ENCODE measurements around the gene LCE1C.

Gene LCE1C

DNA sequence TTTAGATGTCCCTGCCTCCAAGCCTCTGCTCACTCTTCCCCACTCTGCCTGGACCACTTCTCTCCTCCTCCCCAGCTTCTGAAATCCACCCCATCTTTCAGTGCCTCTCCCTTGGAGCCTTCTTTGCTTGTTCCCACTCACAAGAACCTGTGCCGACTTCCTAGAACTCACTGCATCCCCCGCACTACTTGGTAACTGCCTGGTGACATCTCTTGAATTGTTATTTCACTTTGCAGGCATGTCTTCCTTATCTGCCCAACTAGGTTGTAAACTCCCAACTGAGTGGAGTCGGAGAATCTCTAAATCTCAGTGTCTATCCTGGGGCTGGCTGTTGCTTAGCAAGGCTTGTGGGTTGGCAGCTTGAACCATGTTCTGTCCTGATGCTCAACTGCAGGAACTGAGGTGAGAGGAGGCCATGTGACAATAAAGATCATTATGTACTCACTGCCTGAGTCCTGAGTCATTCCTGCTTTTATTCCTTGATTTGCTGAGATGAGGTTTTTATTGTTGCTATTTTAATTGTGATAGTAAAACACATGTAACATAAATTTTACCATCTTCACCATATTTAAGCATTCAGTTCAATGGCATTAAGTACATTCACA is 44.7 kb downstream of the LCE1C start:
- CTCF ChIA-PET: no interaction called here
- TF ChIP-seq, protein P1, sequence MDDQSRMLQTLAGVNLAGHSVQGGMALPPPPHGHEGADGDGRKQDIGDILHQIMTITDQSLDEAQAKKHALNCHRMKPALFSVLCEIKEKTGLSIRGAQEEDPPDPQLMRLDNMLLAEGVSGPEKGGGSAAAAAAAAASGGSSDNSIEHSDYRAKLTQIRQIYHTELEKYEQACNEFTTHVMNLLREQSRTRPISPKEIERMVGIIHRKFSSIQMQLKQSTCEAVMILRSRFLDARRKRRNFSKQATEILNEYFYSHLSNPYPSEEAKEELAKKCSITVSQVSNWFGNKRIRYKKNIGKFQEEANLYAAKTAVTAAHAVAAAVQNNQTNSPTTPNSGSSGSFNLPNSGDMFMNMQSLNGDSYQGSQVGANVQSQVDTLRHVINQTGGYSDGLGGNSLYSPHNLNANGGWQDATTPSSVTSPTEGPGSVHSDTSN (CRISPR knock-in tag; IDR thresholded peaks at IDR 0.05): no peak
- TF ChIP-seq, protein P2, sequence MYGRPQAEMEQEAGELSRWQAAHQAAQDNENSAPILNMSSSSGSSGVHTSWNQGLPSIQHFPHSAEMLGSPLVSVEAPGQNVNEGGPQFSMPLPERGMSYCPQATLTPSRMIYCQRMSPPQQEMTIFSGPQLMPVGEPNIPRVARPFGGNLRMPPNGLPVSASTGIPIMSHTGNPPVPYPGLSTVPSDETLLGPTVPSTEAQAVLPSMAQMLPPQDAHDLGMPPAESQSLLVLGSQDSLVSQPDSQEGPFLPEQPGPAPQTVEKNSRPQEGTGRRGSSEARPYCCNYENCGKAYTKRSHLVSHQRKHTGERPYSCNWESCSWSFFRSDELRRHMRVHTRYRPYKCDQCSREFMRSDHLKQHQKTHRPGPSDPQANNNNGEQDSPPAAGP (tag by site-specific recombination; IDR thresholded peaks at IDR 0.05): no peak
- no peak for TF ChIP-seq ZNF623 (tag by site-specific recombination; IDR thresholded peaks at IDR 0.05)
- TF ChIP-seq ZNF549 (tag by site-specific recombination; IDR thresholded peaks at IDR 0.05): no peak
- no peak for TF ChIP-seq ZNF221 (tag by site-specific recombination; IDR thresholded peaks at IDR 0.05; ENCODE audit: borderline replicate concordance)
- no peak for TF ChIP-seq ZBTB17 (tag by site-specific recombination; IDR thresholded peaks at IDR 0.05)
- TF ChIP-seq MEIS1 (CRISPR knock-in tag; IDR thresholded peaks at IDR 0.05; ENCODE audit: borderline replicate concordance): no peak
- no peak for TF ChIP-seq ZFP41 (tag by site-specific recombination; IDR thresholded peaks at IDR 0.05; ENCODE audit: borderline replicate concordance)
- no peak for TF ChIP-seq ZNF341 (tag by site-specific recombination; IDR thresholded peaks at IDR 0.05; ENCODE audit: low read depth)
- TF ChIP-seq ZNF366 (tag by site-specific recombination; conservative IDR thresholded peaks at IDR 0.05): no peak
- TF ChIP-seq ZNF274 (IDR thresholded peaks at IDR 0.05; ENCODE audit: low read length): no peak
- TF ChIP-seq ZNF274 (tag by site-specific recombination; IDR thresholded peaks at IDR 0.05; ENCODE audit: borderline replicate concordance): no peak
- TF ChIP-seq GLI2 (tag by site-specific recombination; IDR thresholded peaks at IDR 0.05; ENCODE audit: borderline replicate concordance, low read depth): no peak
- TF ChIP-seq, protein P3, sequence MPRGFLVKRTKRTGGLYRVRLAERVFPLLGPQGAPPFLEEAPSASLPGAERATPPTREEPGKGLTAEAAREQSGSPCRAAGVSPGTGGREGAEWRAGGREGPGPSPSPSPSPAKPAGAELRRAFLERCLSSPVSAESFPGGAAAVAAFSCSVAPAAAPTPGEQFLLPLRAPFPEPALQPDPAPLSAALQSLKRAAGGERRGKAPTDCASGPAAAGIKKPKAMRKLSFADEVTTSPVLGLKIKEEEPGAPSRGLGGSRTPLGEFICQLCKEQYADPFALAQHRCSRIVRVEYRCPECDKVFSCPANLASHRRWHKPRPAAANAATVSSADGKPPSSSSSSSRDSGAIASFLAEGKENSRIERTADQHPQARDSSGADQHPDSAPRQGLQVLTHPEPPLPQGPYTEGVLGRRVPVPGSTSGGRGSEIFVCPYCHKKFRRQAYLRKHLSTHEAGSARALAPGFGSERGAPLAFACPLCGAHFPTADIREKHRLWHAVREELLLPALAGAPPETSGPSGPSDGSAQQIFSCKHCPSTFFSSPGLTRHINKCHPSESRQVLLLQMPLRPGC (tag by site-specific recombination; IDR thresholded peaks at IDR 0.05): no peak
- no peak for TF ChIP-seq ZNF544 (tag by site-specific recombination; IDR thresholded peaks at IDR 0.05)
- no peak for TF ChIP-seq ZNF394 (tag by site-specific recombination; IDR thresholded peaks at IDR 0.05; ENCODE audit: borderline replicate concordance)
- Histone ChIP-seq H3K27ac (ENCODE audit: extremely low read depth, low read depth, low read length) (no peak overlapping the region), H3K9me3 (ENCODE audit: control insufficient read depth, insufficient read depth, low read depth, low read length) (no peaks in the 10 kb centered on the region), H3K4me3 (ENCODE audit: low read depth, low read length) (no peak overlapping the region), H3K4me1 (ENCODE audit: control insufficient read depth, insufficient read depth, low read length) (no peaks in the 10 kb centered on the region), H3K36me3 (ENCODE audit: control insufficient read depth in 2 of 2, insufficient read depth in 1 of 2, low read length in 2 of 2) (no peaks in the 10 kb centered on the region)
- POLR2A ChIA-PET: no interaction called here

DNA sequence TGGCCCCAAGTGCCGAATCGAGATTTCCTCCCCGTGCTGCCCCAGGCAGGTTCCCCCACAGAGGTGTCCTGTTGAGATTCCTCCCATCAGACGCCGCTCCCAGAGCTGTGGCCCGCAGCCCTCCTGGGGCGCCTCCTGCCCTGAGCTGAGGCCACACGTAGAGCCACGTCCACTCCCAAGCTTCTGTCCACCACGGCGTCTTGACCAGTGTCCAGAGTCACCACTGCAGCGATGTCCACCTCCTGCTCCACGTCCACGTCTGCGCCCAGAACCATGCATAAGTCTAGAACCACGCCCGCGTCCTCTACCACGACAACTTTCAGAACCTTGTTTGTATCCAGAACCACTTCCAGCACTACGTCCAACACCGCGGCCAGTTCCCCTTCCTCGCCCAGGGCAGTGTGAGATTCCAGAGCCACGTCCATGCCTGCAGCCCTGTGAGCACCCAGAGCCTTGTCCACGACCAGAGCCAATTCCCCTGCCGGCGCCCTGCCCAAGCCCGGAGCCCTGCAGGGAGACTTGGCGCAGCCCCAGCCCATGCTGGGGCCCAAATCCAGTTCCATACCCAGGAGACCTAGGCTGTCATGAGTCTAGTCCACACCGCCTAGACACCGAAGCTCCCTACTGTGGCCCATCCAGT is 45.8 kb downstream of the LCE1C start:
- no peaks in the 10 kb centered on the region for H3K4me1 ChIP-seq (ENCODE audit: control insufficient read depth, insufficient read depth, low read length)
- CTCF ChIA-PET: interaction anchor here (1.0 kb wide), 1 partner anchor 107 kb away, joined by 4 read pairs; no protein-coding TSS in a partner anchor
- no peak overlapping the region for H3K4me3 ChIP-seq (ENCODE audit: low read depth, low read length)
- POLR2A ChIA-PET: no interaction called here
- no peaks in the 10 kb centered on the region for H3K36me3 ChIP-seq (ENCODE audit: control insufficient read depth in 2 of 2, insufficient read depth in 1 of 2, low read length in 2 of 2)
- H3K27ac ChIP-seq (ENCODE audit: extremely low read depth, low read depth, low read length): no peak overlapping the region
- H3K9me3 ChIP-seq (ENCODE audit: control insufficient read depth, insufficient read depth, low read depth, low read length): no peaks in the 10 kb centered on the region
- TF ChIP-seq ZNF629 (tag by site-specific recombination; IDR thresholded peaks at IDR 0.05) (no peak), ZSCAN23 (tag by site-specific recombination; IDR thresholded peaks at IDR 0.05) (no peak), ZNF791 (tag by site-specific recombination; IDR thresholded peaks at IDR 0.05) (no peak), ZNF670 (tag by site-specific recombination; IDR thresholded peaks at IDR 0.05; ENCODE audit: low read depth) (no peak), YY2 (tag by site-specific recombination; IDR thresholded peaks at IDR 0.05) (no peak), YY1 (tag by site-specific recombination; IDR thresholded peaks at IDR 0.05) (no peak), ZNF140 (tag by site-specific recombination; IDR thresholded peaks at IDR 0.05) (no peak), MYNN (tag by site-specific recombination; IDR thresholded peaks at IDR 0.05; ENCODE audit: borderline replicate concordance) (no peak), ZNF555 (tag by site-specific recombination; conservative IDR thresholded peaks at IDR 0.05) (no peak)
- TF ChIP-seq, protein P4, sequence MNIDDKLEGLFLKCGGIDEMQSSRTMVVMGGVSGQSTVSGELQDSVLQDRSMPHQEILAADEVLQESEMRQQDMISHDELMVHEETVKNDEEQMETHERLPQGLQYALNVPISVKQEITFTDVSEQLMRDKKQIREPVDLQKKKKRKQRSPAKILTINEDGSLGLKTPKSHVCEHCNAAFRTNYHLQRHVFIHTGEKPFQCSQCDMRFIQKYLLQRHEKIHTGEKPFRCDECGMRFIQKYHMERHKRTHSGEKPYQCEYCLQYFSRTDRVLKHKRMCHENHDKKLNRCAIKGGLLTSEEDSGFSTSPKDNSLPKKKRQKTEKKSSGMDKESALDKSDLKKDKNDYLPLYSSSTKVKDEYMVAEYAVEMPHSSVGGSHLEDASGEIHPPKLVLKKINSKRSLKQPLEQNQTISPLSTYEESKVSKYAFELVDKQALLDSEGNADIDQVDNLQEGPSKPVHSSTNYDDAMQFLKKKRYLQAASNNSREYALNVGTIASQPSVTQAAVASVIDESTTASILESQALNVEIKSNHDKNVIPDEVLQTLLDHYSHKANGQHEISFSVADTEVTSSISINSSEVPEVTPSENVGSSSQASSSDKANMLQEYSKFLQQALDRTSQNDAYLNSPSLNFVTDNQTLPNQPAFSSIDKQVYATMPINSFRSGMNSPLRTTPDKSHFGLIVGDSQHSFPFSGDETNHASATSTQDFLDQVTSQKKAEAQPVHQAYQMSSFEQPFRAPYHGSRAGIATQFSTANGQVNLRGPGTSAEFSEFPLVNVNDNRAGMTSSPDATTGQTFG (tag by site-specific recombination; IDR thresholded peaks at IDR 0.05; ENCODE audit: borderline replicate concordance): no peak
- TF ChIP-seq, protein P5, sequence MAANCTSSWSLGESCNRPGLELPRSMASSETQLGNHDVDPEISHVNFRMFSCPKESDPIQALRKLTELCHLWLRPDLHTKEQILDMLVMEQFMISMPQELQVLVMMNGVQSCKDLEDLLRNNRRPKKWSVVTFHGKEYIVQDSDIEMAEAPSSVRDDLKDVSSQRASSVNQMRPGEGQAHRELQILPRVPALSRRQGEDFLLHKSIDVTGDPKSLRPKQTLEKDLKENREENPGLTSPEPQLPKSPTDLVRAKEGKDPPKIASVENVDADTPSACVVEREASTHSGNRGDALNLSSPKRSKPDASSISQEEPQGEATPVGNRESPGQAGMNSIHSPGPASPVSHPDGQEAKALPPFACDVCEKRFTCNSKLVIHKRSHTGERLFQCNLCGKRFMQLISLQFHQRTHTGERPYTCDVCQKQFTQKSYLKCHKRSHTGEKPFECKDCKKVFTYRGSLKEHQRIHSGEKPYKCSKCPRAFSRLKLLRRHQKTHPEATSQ (tag by site-specific recombination; IDR thresholded peaks at IDR 0.05): no peak

Measured in HEK293 (cell line).